OCI-LY3 (cell line): ENCODE results near the gene TMEM214.

Experiments used
- H2AFZ ChIP-seq: fragments of 200-600, 300-600 bp; shearing (Covaris generic); 2 replicates; pipeline ENCODE4 v1.6.0; 2014; ENCODE audit warnings: antibody characterized with exemption, low read depth, low read length
- H3K27ac ChIP-seq: fragments of 200-600, 300-600 bp; sonication (generic); 2 replicates; pipeline ENCODE4 v1.5.1; 2014; ENCODE audit warnings: mild to moderate bottlenecking, low read length, moderate library complexity, mixed read lengths
- H3K27me3 ChIP-seq: fragments of 200-600, 300-600 bp; sonication (generic); 2 replicates; pipeline ENCODE4 v1.6.1; 2014; ENCODE audit warnings: low read depth, low read length, mixed read lengths
- H3K36me3 ChIP-seq: fragments of 200-600, 300-600 bp; sonication (generic); replicated peaks from 2 replicates; pipeline ENCODE3; 2014; ENCODE audit warnings: low read depth, low read length, mixed read lengths
- H3K4me1 ChIP-seq: fragments of 300-600, 200-600 bp; sonication (generic); 2 replicates; pipeline ENCODE4 v1.6.1; 2014; ENCODE audit warnings: low read length, mixed read lengths
- H3K4me2 ChIP-seq: fragments of 200-600, 300-600 bp; sonication (generic); 2 replicates; pipeline ENCODE4 v1.6.1; 2014; ENCODE audit warnings: low read length, mixed read lengths
- H3K4me3 ChIP-seq: fragments of 300-600, 200-600 bp; sonication (generic); 2 replicates; pipeline ENCODE4 v1.5.1; 2014; ENCODE audit warnings: antibody characterized with exemption, mild to moderate bottlenecking, low read length, moderate library complexity
- H3K79me2 ChIP-seq: fragments of 300-600, 200-600 bp; shearing (Covaris generic); 2 replicates; pipeline ENCODE4 v1.6.1; 2014; ENCODE audit warnings: mild to moderate bottlenecking, low read length, mixed read lengths
- H3K9ac ChIP-seq: fragments of 300-600, 200-600 bp; shearing (Covaris generic); 2 replicates; pipeline ENCODE4 v1.6.0; 2014; ENCODE audit warnings: mild to moderate bottlenecking, low read length, moderate library complexity
- H3K9me3 ChIP-seq: fragments of 200-600, 300-600 bp; shearing (Covaris generic); 2 replicates; pipeline ENCODE4 v1.6.1; 2014; ENCODE audit warnings: low read length, mixed read lengths; ENCODE audit not compliant: insufficient read depth
- H4K20me1 ChIP-seq: fragments of 200-600, 300-600 bp; sonication (generic); 2 replicates; pipeline ENCODE4 v1.6.1; 2016; ENCODE audit warnings: low read length, mixed read lengths; ENCODE audit not compliant: insufficient read depth
- CTCF ChIP-seq: fragments of 200-600, 300-600 bp; sonication (generic); IDR thresholded peaks from 2 replicates; pipeline ENCODE4 v1.5.1; 2014; ENCODE audit warnings: antibody characterized with exemption, low read length, low read depth
- EZH2phosphoT487 ChIP-seq: fragments of 200-600 bp; shearing (Covaris generic); IDR thresholded peaks from 2 replicates; pipeline ENCODE4 v1.6.1; 2018; ENCODE audit warnings: antibody characterized with exemption, mixed run types, low read depth

TMEM214 gene

GRCh38 chr2:27033253-27033852 is 588 bp downstream of the TMEM214 start:
- H2AFZ ChIP-seq, result no peak overlapping the region
- peak overlapping the region; percentile 88 for H3K4me2 ChIP-seq
- H3K9ac ChIP-seq, result peak overlapping the region; percentile 100
- no peaks in the 10 kb centered on the region for H3K9me3 ChIP-seq
- no peaks in the 10 kb centered on the region for H3K27me3 ChIP-seq
- no peak for TF ChIP-seq CTCF
- TF ChIP-seq EZH2phosphoT487, result no peak
- no peaks in the 10 kb centered on the region; the same call in 1 of the 2 replicates for H4K20me1 ChIP-seq
- peaks cover 54% of the 10 kb centered on the region for H3K36me3 ChIP-seq
- peaks cover 43% of the 10 kb centered on the region for H3K79me2 ChIP-seq
- H3K4me1 ChIP-seq, result peaks cover 15% of the 10 kb centered on the region
- peak overlapping the region; percentile 66 for H3K27ac ChIP-seq
- peak overlapping the region; percentile 100 for H3K4me3 ChIP-seq

GRCh38 chr2:27038012-27038411 is 5.2 kb downstream of the TMEM214 start:
- no peak overlapping the region for H3K9ac ChIP-seq
- H3K79me2 ChIP-seq, result peaks cover 28% of the 10 kb centered on the region
- no peak overlapping the region for H3K4me2 ChIP-seq
- H3K4me3 ChIP-seq, result no peak overlapping the region
- no peak overlapping the region for H3K27ac ChIP-seq
- H2AFZ ChIP-seq, result no peak overlapping the region
- peaks cover 44% of the 10 kb centered on the region for H3K4me1 ChIP-seq
- peaks cover 80% of the 10 kb centered on the region for H3K36me3 ChIP-seq
- TF ChIP-seq CTCF (no peak), EZH2phosphoT487 (no peak)
- H3K9me3 ChIP-seq, result peaks cover 5% of the 10 kb centered on the region; the same call in 1 of the 2 replicates
- no peaks in the 10 kb centered on the region for H3K27me3 ChIP-seq
- H4K20me1 ChIP-seq, result no peaks in the 10 kb centered on the region

GRCh38 chr2:27038631-27039339 is 6.0 kb downstream of the TMEM214 start:
- H3K4me1 ChIP-seq, result peaks cover 46% of the 10 kb centered on the region
- H2AFZ ChIP-seq, result no peak overlapping the region
- H3K4me2 ChIP-seq, result no peak overlapping the region
- no peaks in the 10 kb centered on the region for H3K27me3 ChIP-seq
- no peak overlapping the region for H3K9ac ChIP-seq
- no peaks in the 10 kb centered on the region for H4K20me1 ChIP-seq
- no peak overlapping the region for H3K4me3 ChIP-seq
- no peak overlapping the region for H3K27ac ChIP-seq
- TF ChIP-seq EZH2phosphoT487, result no peak
- peaks cover 5% of the 10 kb centered on the region; the same call in 1 of the 2 replicates for H3K9me3 ChIP-seq
- H3K36me3 ChIP-seq, result peaks cover 88% of the 10 kb centered on the region
- H3K79me2 ChIP-seq, result peaks cover 20% of the 10 kb centered on the region

DNA sequence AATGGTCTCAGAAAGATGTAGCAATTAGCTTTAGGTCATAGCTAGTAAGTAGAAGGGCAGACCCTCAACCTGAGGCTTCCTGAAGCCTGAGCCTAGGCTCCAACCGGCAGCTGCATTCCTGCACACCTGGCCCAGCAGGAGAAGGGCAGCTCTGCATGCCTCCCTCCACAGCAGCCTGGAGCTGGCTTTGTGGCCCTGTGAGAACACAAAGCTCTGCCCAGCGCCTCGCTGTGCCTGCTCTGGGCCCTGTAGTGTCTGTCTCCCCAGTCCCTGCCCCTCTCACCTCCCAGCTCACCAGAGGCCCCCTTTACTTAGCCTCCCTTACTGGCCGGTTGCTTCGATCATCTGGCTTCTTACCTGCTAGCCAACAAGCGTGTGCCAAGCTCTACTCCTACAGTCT is 6.7 kb downstream of the TMEM214 start:
- H3K9me3 ChIP-seq, result peaks cover 5% of the 10 kb centered on the region; the same call in 1 of the 2 replicates
- H3K4me2 ChIP-seq, result no peak overlapping the region
- H3K4me1 ChIP-seq, result peaks cover 41% of the 10 kb centered on the region
- no peaks in the 10 kb centered on the region for H4K20me1 ChIP-seq
- H3K9ac ChIP-seq, result no peak overlapping the region
- no peak overlapping the region for H3K27ac ChIP-seq
- peaks cover 84% of the 10 kb centered on the region for H3K36me3 ChIP-seq
- no peaks in the 10 kb centered on the region for H3K27me3 ChIP-seq
- H2AFZ ChIP-seq, result no peak overlapping the region
- peaks cover 14% of the 10 kb centered on the region for H3K79me2 ChIP-seq
- no peak for TF ChIP-seq CTCF
- H3K4me3 ChIP-seq, result no peak overlapping the region
